AG04449 (cell line): ENCODE measurements around the gene NEK11.

Experiments
- CTCF ChIA-PET: fragments of 350-600 bp; formaldehyde crosslinking; extraction: SDS; loops from one replicate; lab custom pipeline; 2021; ENCODE audit warnings: antibody characterized with exemption; lab: Yijun Ruan, JAX
- POLR2A ChIA-PET: fragments of 400-600, 350-600 bp; formaldehyde crosslinking; extraction: SDS; loops from one replicate; lab custom pipeline; 2020; ENCODE audit warnings: antibody characterized with exemption, inconsistent platforms; lab: Yijun Ruan, JAX
- DNase-seq: peaks from one replicate; pipeline ENCODE4 v3.0.0-alpha.2; 2010; ENCODE audit warnings: low read depth, low spot score
- H3K4me3 ChIP-seq: 2 replicates; pipeline ENCODE4 v1.5.1; 2011; ENCODE audit warnings: low read depth, mild to moderate bottlenecking, control low read depth, low read length
- TF ChIP-seq, protein P1 (sequence below): IDR thresholded peaks from one replicate; pipeline ENCODE4 v1.5.1; 2011; ENCODE audit warnings: mild to moderate bottlenecking, moderate library complexity, low read length, control low read depth, inconsistent platforms; ENCODE audit not compliant: insufficient read depth; ENCODE audit errors: missing control alignments

Gene NEK11

DNA sequence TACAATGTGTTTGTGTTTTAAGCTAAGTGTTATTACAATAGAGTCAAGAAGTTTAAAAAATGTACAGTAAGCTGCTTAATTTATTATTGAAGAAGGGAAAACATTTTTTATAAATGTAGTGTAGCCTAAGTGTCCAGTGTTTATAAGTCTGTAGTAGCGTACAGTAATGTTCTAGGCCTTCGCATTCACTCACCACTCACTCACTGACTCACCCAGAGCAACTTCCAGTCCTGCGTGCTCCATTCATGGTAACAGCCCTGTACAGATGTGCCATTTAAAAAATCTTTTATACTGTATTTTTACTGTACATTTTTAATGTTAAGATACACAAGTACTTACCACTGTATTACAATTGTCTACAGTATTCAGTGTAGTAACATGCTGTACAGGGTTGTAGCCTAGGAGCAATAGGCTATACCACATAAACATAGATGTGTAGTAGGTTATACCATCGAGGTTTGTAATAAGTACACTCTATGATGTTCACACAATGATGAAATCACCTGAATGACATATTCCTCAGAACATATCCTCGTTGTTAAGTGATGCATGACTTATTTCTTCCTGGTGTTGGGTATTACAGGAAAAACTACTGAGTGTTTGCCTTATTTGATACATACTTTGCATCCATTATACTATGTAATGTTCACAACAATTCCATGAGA is 198.3 kb downstream of the NEK11 start:
- DNase-seq, result no peak
- ChIA-PET POLR2A (no interaction called here), CTCF (no interaction called here)
- TF ChIP-seq, protein P1, sequence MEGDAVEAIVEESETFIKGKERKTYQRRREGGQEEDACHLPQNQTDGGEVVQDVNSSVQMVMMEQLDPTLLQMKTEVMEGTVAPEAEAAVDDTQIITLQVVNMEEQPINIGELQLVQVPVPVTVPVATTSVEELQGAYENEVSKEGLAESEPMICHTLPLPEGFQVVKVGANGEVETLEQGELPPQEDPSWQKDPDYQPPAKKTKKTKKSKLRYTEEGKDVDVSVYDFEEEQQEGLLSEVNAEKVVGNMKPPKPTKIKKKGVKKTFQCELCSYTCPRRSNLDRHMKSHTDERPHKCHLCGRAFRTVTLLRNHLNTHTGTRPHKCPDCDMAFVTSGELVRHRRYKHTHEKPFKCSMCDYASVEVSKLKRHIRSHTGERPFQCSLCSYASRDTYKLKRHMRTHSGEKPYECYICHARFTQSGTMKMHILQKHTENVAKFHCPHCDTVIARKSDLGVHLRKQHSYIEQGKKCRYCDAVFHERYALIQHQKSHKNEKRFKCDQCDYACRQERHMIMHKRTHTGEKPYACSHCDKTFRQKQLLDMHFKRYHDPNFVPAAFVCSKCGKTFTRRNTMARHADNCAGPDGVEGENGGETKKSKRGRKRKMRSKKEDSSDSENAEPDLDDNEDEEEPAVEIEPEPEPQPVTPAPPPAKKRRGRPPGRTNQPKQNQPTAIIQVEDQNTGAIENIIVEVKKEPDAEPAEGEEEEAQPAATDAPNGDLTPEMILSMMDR, result no peak
- no peak overlapping the region for H3K4me3 ChIP-seq

DNA sequence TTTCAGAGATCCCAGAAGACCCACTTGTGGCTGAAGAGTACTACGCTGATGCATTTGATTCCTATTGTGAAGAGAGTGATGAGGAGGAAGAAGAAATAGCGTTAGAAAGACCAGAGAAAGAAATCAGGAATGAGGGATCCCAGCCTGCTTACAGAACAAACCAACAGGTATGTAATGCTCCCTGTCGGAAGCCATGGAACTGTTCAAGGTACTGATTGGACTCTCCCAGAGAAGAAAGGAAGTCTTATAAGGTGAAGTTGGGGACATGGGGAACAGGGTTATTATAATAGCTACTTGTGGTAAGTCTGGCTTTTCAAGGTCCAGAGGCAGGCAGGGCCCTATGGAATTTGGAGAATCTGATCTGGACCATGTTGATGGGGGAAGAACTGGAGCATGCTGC is 201.8 kb downstream of the NEK11 start:
- CTCF ChIA-PET, result interaction anchor here (0.8 kb wide), 1 partner anchor 567 kb away, joined by 3 read pairs; no protein-coding TSS in a partner anchor
- DNase-seq, result no peak

DNA sequence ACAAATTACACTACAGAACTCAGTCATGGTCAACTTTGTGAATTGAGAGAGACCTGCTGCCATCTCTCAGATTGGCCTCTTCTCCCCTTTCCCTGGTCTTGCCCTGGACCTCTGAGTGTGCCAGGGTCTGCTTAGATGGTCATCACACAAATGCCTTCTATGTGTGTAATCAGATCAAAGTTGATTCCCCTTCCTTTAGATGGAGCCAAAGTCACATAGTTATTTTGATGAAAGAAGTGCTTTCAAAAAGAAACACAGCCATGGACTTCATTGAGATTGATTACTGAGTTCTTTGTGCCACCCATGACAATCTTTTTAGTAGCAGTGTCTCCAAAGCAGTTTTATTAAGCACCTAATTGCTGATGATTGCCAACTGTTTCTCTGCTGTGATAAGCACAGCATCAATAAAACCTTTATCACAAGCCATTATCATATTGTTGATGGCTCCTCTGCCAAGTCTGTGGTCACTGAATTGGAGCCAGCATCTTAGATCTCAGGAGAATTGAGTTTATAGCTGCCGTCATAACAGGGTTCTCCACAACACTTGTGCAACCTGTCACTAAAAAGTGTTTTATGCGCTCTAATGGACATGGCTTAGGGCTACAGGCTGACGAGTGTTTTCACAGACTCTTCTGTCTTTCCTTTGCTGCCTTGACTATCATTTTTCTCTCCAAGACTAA is 205.2 kb downstream of the NEK11 start:
- ChIA-PET CTCF (no interaction called here), POLR2A (no interaction called here)
- no peak overlapping the region for H3K4me3 ChIP-seq
- no peak for DNase-seq
- TF ChIP-seq, protein P1, result no peak

More for the DNA sequence above, 201.8 kb downstream of the NEK11 start:
- POLR2A ChIA-PET, result no interaction called here
- H3K4me3 ChIP-seq, result no peak overlapping the region
- TF ChIP-seq, protein P1, result no peak

DNA sequence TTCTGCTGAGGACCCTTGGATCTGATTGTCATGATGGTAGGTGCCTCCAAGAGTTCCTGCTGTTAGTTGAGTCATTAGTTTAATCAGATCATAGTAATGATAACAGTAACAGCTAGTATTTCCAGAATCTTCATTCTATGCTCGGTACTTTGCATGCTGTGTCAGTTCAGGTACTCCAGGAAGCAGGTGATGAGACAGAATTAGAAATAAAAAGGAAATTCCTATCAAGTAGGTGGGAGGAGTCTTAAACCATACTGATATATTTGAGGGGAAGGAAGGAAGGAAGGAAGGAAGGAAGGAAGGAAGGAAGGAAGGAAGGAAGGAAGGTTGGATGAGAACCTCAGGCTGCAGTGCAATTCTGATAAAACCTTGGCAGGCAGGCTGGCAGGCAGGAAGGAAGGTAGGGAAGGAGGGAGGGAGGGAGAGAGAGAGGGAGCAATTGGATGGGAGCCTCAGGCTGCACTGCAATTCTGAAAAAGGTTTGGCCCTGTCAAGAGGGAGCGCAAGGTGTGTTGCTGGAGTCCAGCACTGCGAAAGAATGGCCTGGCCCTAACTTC is 206.1 kb downstream of the NEK11 start:
- H3K4me3 ChIP-seq, result no peak overlapping the region
- ChIA-PET POLR2A (no interaction called here), CTCF (no interaction called here)
- TF ChIP-seq, protein P1, result no peak
- no peak for DNase-seq

DNA sequence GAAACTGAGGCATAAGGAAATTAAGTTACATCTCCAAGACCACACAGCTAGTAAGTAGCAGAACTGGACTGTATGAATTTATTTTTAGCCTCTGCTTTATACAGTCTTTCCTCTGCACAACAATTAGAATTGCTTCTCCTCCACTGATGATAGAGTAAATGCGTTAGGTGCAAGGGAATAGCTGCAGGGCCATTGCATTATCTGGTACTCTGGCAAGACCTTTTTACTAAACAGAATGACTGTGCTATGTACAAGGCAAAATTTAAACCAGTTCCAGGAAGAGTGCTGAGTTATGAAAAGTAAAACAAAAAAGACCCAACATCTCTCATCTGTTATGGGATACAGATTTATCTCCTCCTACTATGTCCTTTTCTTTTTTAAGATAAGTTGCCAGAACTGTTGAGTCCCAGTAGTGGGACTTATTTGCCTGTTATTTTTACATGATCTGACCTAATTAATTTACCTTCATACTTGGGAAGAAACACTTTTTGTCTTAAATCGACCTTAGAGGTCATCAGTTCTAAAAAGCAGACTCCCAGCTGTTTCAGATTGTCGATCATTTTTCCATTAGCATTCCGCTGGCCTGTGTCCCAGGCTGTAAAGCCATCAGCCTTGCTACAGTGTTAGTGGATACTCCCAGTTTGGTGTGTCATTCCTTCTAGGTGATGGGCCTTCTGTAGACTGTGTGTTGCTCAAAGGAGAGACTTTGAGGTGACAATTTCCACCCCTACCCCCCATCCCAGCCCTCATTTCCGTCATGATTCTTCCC is 207.4 kb downstream of the NEK11 start:
- ChIA-PET POLR2A (no interaction called here), CTCF (no interaction called here)
- no peak for DNase-seq
- TF ChIP-seq, protein P1, result no peak
- H3K4me3 ChIP-seq, result no peak overlapping the region

DNA sequence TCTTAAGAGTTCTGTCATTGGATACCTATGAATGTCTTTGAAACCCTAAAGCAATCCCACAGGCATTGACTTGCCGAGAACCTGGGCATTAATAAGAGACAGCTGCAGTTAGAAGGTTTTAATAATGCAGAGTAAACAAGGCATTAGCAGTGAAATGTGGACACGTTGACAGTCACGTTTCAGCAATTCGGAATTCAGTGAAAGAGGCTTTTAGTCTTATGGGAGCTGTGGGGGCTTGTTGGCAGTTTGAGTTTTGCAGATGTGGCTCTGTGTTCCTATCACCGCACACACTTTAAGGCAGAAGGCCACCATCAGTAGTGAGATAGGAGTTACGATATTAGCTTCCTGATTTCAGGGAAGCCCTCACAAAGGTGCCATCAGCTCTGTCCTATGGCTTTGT is 209.7 kb downstream of the NEK11 start:
- ChIA-PET POLR2A (no interaction called here), CTCF (no interaction called here)
- no peak overlapping the region for H3K4me3 ChIP-seq
- no peak for DNase-seq
- TF ChIP-seq, protein P1, result no peak
